ENCODE data around the gene AK5. TPM values are rescaled to one million over a fixed set of nuclear protein-coding genes. Genes with fewer than 3 reads are reported as not detected.

The AK5 gene
- total RNA-seq, 1 donor from 2014 or later = 1.0 TPM

- no peaks in the 10 kb centered on the region for H3K4me1 ChIP-seq
- no peaks in the 10 kb centered on the region for H3K9me3 ChIP-seq
- intact Hi-C loops (cut with DNase I) = no loop called here
- no peaks in the 10 kb centered on the region for H3K36me3 ChIP-seq
- H3K4me3 ChIP-seq = no peak overlapping the region
- H3K27me3 ChIP-seq (ENCODE audit: low read depth) = no peaks in the 10 kb centered on the region
- ATAC-seq (no peak), DNase-seq (no peak)
- no peak for TF ChIP-seq CTCF (IDR thresholded peaks at IDR 0.05)
- no peak overlapping the region for H3K27ac ChIP-seq
Observed at GRCh38 chr1:77267035-77267434, 14.8 kb upstream of the AK5 start.

GRCh38 chr1:77271852-77272580, 9.8 kb upstream of the AK5 start:
- ATAC-seq (no peak), DNase-seq (no peak)
- TF ChIP-seq CTCF (IDR thresholded peaks at IDR 0.05) = no peak
- H3K36me3 ChIP-seq = no peaks in the 10 kb centered on the region
- H3K4me3 ChIP-seq = no peak overlapping the region
- intact Hi-C loops (cut with DNase I) = no loop called here
- no peaks in the 10 kb centered on the region for H3K9me3 ChIP-seq
- H3K27me3 ChIP-seq (ENCODE audit: low read depth) = peaks cover 4% of the 10 kb centered on the region
- no peak overlapping the region for H3K27ac ChIP-seq
- H3K4me1 ChIP-seq = no peaks in the 10 kb centered on the region

DNA sequence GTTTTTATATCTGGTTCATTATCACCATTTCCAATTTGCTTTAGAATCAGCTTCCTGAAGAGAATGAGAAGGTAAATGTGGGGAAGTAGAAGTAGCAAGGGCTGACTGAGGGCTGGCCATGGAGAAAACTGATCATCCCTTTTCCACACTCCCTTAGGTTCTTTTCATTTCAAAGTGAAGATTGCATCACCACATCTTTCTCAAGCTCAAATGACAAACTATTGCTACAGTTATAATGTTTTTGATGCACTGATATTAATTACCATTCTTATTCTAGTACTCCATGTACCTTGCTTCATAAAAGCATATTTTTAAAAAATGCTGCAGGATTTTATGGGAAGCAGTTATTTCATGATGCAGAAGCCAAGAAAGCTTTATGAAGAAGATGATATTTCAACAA, 7.9 kb upstream of the AK5 start:
- H3K4me3 ChIP-seq = no peak overlapping the region
- no peak for ATAC-seq
- intact Hi-C loops (cut with DNase I) = no loop called here

DNA sequence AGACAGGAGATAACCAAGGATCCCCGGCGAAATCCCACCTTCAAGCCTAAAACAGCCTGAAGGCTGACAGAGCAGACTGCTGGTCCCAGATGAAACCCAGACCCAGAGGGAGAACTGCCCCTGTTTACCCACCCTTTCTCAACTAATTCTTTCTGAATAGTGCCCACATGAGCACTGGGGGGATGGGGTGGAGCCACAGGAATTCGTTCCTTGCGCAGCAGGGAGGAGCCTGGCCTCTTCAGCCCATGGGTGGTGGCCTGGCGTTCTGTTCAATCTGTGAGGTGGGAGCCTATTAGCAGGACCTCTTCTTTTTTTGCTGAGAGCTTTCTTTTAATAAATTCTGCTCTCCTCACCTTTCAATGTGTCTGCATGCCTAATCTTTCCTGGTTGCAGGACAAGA, 6.6 kb upstream of the AK5 start:
- Histone ChIP-seq H3K4me3 (no peak overlapping the region), H3K4me1 (no peaks in the 10 kb centered on the region), H3K36me3 (no peaks in the 10 kb centered on the region), H3K27me3 (ENCODE audit: low read depth) (peaks cover 4% of the 10 kb centered on the region), H3K27ac (no peak overlapping the region), H3K9me3 (no peaks in the 10 kb centered on the region)
- intact Hi-C loops (cut with DNase I) = no loop called here
- TF ChIP-seq CTCF (IDR thresholded peaks at IDR 0.05) = no peak
- ATAC-seq (no peak), DNase-seq (no peak)

More for the DNA sequence above, 7.9 kb upstream of the AK5 start:
- Histone ChIP-seq H3K4me1 (no peaks in the 10 kb centered on the region), H3K36me3 (no peaks in the 10 kb centered on the region), H3K27me3 (ENCODE audit: low read depth) (peaks cover 4% of the 10 kb centered on the region), H3K27ac (no peak overlapping the region), H3K9me3 (no peaks in the 10 kb centered on the region)
- DNase-seq = no peak
- no peak for TF ChIP-seq CTCF (IDR thresholded peaks at IDR 0.05)

DNA sequence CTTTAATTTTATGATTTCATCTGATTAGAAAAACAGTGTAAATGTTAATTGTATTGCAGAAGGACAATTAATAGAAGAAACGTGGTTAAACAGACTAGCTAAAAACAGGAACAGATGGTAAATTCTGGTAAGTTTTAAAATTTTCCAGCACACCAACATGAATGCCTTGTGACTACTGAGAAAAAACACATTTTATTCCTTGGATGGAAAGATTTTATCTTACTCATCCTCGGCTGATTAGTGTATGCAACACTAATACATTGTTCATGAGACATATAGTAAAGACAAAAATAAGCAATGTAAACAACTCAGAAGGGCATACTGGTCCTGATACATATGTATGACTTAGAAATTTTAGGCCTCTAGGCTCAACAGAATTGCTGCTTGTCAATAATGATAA, 4.9 kb upstream of the AK5 start:
- peaks cover 4% of the 10 kb centered on the region for H3K4me1 ChIP-seq
- DNase-seq (no peak), ATAC-seq (no peak)
- H3K36me3 ChIP-seq = no peaks in the 10 kb centered on the region
- no peaks in the 10 kb centered on the region for H3K9me3 ChIP-seq
- no peak overlapping the region for H3K4me3 ChIP-seq
- H3K27ac ChIP-seq = no peak overlapping the region
- intact Hi-C loops (cut with DNase I) = no loop called here
- peaks cover 20% of the 10 kb centered on the region for H3K27me3 ChIP-seq (ENCODE audit: low read depth)
- no peak for TF ChIP-seq CTCF (IDR thresholded peaks at IDR 0.05)
